Ascending aorta (tissue), 2 donors: ENCODE data around the gene TAS1R2. TPM values are rescaled to one million over a fixed set of nuclear protein-coding genes. Genes with fewer than 3 reads are reported as not detected.
"Not testable (repeated sequence)": the region's sequence is repeated elsewhere in the genome, so short reads cannot be mapped to it uniquely, and the experiment has no call there.

Experiments
- DNase-seq, 2 donors: peaks; one replicate each; pipeline ENCODE4 v3.0.0-alpha.2; 2019; ENCODE audit warnings: low spot score in 2 of 2
- H3K27ac ChIP-seq, 2 donors: fragments of 200-600 bp; sonication (generic); one replicate each; pipeline ENCODE4 v1.5.1; 2016 to 2017; ENCODE audit warnings: mild to moderate bottlenecking in 1 of 2
- H3K27me3 ChIP-seq: fragments of 200-600 bp; sonication (generic); one replicate; pipeline ENCODE4 v1.5.1; 2017
- H3K36me3 ChIP-seq, 2 donors: fragments of 200-600 bp; sonication (generic); one replicate each; pipeline ENCODE4 v1.5.1; 2016
- H3K4me1 ChIP-seq, 2 donors: fragments of 200-600 bp; sonication (generic); one replicate each; pipeline ENCODE4 v1.5.1; 2016 to 2017; ENCODE audit warnings: mild to moderate bottlenecking in 1 of 2
- H3K4me3 ChIP-seq, 2 donors: fragments of 200-600 bp; sonication (generic); one replicate each; pipeline ENCODE4 v1.5.1; 2016 to 2017; ENCODE audit warnings: mild to moderate bottlenecking in 1 of 2
- H3K9me3 ChIP-seq, 2 donors: fragments of 200-600 bp; sonication (generic); one replicate each; pipeline ENCODE4 v1.5.1; 2016
- intact Hi-C: fragments of 100-400 bp; cut with DNase I; formaldehyde crosslinking; loops from one replicate; pipeline ENCODE4 v1.15.1; 2023
- total RNA-seq: library from RNA; depleted of rRNA; stranded (reverse); fragments of >200 nt; gene quantifications from one replicate; pipeline ENCODE4 v1.1.0, GENCODE V29; 2016
- TF ChIP-seq, protein P1 (sequence below), 3 experiments: fragments of 200-600 bp in 2 of 3; fragments of 450-650 bp in 1 of 3; sonication (generic) in 2 of 3; IDR thresholded peaks; one replicate each; pipeline ENCODE4 v1.5.1; 2016 to 2019; ENCODE audit warnings: antibody characterized with exemption in 3 of 3, mild to moderate bottlenecking in 1 of 3, moderate library complexity in 1 of 3

The TAS1R2 gene
- total RNA-seq, 1 donor from 2014 or later: not detected

DNA sequence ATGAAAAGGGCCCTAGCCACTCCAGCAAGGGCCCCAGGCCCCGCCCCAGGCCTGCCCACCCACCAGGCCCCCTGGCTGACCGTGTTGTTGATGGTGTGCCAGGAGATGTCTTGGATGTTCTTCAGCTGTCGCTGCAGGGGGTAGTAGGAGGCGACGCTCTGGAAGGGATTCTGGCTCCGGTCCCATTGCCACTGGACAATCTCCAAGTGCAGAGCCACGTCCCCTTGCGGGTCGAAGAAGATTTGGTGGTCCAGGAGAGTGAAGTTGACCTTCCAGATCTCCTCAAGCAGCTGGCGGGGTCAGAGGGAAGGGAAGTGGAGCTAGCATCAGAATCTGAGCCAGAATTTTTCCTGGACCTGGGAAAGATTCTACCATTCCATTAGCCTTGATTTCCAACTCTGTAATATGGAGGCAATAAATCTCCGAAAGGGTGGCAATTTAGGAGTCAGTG is 10.2 kb downstream of the TAS1R2 start:
- Histone ChIP-seq H3K27me3 (no peaks in the 10 kb centered on the region), H3K36me3 (no peaks in the 10 kb centered on the region), H3K9me3 (peaks cover 0 to 2% of the 10 kb centered on the region in 2 donors), H3K4me3 (no peak overlapping the region), H3K27ac (no peak overlapping the region), H3K4me1 (no peaks in the 10 kb centered on the region)
- intact Hi-C loops: no loop called here
- no peak for DNase-seq
- TF ChIP-seq, protein P1, sequence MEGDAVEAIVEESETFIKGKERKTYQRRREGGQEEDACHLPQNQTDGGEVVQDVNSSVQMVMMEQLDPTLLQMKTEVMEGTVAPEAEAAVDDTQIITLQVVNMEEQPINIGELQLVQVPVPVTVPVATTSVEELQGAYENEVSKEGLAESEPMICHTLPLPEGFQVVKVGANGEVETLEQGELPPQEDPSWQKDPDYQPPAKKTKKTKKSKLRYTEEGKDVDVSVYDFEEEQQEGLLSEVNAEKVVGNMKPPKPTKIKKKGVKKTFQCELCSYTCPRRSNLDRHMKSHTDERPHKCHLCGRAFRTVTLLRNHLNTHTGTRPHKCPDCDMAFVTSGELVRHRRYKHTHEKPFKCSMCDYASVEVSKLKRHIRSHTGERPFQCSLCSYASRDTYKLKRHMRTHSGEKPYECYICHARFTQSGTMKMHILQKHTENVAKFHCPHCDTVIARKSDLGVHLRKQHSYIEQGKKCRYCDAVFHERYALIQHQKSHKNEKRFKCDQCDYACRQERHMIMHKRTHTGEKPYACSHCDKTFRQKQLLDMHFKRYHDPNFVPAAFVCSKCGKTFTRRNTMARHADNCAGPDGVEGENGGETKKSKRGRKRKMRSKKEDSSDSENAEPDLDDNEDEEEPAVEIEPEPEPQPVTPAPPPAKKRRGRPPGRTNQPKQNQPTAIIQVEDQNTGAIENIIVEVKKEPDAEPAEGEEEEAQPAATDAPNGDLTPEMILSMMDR (IDR thresholded peaks at IDR 0.05): no peak

DNA sequence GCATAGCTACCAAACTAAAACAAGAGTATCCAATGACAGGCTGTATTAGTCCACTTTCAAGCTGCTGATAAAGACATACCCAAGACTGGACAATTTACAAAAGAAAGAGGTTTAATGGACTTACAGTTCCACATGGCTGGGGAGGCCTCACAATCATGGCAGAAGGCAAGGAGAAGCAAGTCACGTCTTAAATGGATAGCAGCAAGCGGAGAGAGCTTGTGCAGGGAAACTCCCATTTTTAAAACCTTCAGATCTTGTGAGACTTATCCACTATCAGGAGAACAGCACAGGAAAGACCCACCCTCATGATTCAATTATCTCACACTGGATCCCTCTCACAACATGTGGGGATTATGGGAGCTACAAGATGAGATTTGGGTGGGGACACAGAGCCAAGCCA is 11.7 kb downstream of the TAS1R2 start:
- DNase-seq, H3K4me1 ChIP-seq, H3K36me3 ChIP-seq, intact Hi-C loops, H3K27ac ChIP-seq, H3K4me3 ChIP-seq, H3K27me3 ChIP-seq, H3K9me3 ChIP-seq: not testable (repeated sequence)

DNA sequence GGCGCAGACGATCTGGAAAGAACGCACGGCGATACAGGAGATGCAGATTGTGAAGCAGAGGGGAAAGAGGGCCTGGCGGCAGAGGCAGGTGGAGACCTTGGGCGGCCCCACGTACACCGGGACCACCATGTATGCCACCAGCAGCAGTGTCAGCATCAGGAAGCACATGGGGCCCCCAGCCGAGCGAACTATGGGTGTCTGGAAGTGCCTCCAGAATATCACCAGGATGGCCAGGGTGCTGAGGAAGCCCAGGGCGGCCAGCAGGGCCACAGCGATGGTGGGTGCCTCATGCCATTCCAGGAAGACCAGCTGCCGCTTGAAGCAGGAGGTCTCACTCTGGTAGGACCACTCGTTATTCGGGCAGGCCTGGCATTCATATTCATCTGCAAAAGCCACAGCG is 19.3 kb downstream of the TAS1R2 start:
- no peak for DNase-seq
- H3K27me3 ChIP-seq: no peaks in the 10 kb centered on the region
- no peaks in the 10 kb centered on the region for H3K4me1 ChIP-seq
- TF ChIP-seq, protein P1 (IDR thresholded peaks at IDR 0.05): no peak
- H3K4me3 ChIP-seq: no peak overlapping the region
- intact Hi-C loops: no loop called here
- H3K36me3 ChIP-seq: no peaks in the 10 kb centered on the region
- no peak overlapping the region for H3K27ac ChIP-seq
- peaks cover 0 to 3% of the 10 kb centered on the region in 2 donors for H3K9me3 ChIP-seq

GRCh38 chr1:18836654-18837053 is 22.8 kb downstream of the TAS1R2 start:
- DNase-seq: no peak
- Histone ChIP-seq H3K4me1 (no peaks in the 10 kb centered on the region), H3K36me3 (no peaks in the 10 kb centered on the region), H3K27me3 (no peaks in the 10 kb centered on the region), H3K4me3 (no peak overlapping the region), H3K27ac (no peak overlapping the region), H3K9me3 (no peaks in the 10 kb centered on the region)
- intact Hi-C loops: no loop called here
- TF ChIP-seq, protein P1 (IDR thresholded peaks at IDR 0.05): no peak

DNA sequence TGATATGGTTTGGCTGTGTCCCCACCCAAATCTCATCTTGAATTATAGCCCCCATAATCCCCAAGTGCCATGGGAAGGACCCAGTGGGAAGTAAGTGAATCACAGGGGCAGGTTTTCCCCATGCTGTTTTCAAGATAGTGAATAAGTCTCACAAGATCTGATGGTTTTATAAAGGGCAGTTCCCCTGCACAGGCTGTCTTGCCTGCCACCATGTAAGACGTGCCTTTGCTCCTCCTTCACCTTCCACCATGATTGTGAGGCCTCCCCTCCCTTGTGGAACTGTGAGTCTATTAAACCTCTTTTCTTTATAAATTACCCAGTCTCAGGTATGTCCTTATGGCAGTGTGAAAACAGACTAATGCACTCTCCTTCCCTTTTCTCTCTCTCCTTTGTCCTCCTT is 27.1 kb downstream of the TAS1R2 start:
- not testable (repeated sequence) for DNase-seq

DNA sequence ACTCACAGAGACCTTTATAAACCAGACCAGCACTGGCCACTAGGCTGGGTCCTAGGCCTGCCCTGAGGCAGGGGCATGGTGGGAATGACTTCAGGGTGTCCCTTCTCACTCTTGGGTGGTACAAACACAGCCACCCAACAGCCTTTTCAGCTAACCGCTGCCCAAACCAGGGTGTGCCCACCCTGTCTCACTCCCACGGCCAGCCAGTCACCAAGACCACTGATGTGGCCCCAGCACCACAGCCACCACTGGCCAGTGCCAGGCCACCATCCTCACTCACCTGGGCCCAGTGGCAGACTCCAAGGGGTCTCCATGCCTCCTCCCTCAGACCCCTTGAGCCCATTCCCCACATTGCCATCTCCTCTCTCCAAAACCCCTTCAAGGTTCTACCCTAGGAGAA is 27.8 kb downstream of the TAS1R2 start:
- no peak overlapping the region for H3K4me3 ChIP-seq
- no peaks in the 10 kb centered on the region for H3K36me3 ChIP-seq
- no peak for DNase-seq
- no peak overlapping the region for H3K27ac ChIP-seq
- no peaks in the 10 kb centered on the region for H3K4me1 ChIP-seq
- no peaks in the 10 kb centered on the region for H3K9me3 ChIP-seq
- TF ChIP-seq, protein P1 (IDR thresholded peaks at IDR 0.05): no peak
- intact Hi-C loops: no loop called here
- no peaks in the 10 kb centered on the region for H3K27me3 ChIP-seq

More for the DNA sequence above, 27.1 kb downstream of the TAS1R2 start:
- H3K9me3 ChIP-seq, H3K27ac ChIP-seq, H3K4me3 ChIP-seq, H3K4me1 ChIP-seq, H3K36me3 ChIP-seq, H3K27me3 ChIP-seq, intact Hi-C loops: not testable (repeated sequence)

DNA sequence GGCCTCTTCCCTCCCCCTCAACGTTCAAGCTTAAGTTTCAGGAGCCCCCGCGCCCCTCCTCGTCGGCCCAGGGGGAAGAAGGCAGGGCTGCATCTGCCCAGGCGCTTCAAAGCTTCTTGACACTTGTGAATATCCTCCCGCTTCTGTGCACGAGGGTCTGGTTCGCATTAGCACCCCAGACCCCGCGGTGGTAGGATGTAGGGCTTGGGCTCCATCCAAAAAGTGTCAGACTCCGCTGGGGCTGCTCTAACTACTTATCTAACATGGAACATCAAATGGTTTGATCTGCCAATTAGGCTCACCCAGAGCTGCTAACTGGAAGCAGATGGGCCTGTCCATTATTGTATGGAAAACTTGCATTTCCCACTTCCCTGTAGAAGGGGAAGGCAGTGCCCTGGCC is 28.9 kb downstream of the TAS1R2 start:
- TF ChIP-seq, protein P1 (IDR thresholded peaks at IDR 0.05): no peak
- H3K9me3 ChIP-seq: no peaks in the 10 kb centered on the region
- DNase-seq: no peak
- H3K27me3 ChIP-seq: no peaks in the 10 kb centered on the region
- no peak overlapping the region for H3K4me3 ChIP-seq
- no peak overlapping the region for H3K27ac ChIP-seq
- H3K36me3 ChIP-seq: no peaks in the 10 kb centered on the region
- intact Hi-C loops: no loop called here
- no peaks in the 10 kb centered on the region for H3K4me1 ChIP-seq
